ENCODE measurements around the gene RPLP1.

- TF ChIP-seq EZH2 (IDR thresholded peaks at IDR 0.05; ENCODE audit: borderline replicate concordance, low read depth, low read length, poor library complexity, severe bottlenecking) (no peak), CTCF (conservative IDR thresholded peaks at IDR 0.05; ENCODE audit: low read depth, low read length) (no peak)
Observed at GRCh38 chr15:69484837-69485236, 32.2 kb downstream of the RPLP1 start.
